GM21367 (cell line): ENCODE data around the gene ABHD12.

Source experiments
- ATAC-seq: cut with Tn5 transposase; IDR thresholded peaks from one replicate; pipeline ENCODE4 v1.9.1; 2021; ENCODE audit not compliant: unreplicated experiment

Gene ABHD12

DNA sequence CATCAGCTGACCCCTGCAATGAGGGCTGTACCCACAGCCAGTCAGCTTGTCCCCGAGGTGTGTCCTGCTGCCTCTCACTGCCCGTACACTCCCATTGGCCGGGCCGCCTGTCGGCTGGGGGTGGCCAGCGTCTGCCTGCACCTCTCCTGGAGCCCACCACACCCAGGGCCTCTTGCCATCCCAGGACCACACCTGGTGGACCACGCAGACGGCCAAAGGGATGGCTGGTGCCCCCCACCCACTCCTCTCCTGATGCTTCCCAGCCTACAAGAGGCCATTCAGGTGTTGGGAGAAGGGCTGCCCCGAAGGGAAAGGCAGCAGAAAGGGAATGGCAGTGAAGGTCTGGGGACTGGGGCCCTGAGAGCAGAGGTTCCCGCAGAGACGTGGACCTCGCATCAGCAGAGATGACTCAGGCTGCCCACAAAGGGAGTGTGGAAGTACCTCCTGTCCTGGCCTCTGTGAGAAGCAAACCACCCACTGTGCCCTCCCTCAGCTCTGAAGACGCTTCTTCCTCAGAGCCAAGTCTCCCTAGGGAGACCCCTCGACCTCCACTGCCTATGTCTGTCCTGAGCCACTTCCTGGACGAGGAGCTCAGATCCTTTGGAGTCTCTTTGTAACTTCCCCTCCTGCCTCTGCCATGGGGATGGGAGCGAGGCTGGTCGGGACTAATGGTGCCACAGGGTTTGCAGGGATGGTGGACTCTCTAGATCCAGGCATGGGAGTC lies 81.8 kb downstream of the ABHD12 start:
- ATAC-seq: no peak

DNA sequence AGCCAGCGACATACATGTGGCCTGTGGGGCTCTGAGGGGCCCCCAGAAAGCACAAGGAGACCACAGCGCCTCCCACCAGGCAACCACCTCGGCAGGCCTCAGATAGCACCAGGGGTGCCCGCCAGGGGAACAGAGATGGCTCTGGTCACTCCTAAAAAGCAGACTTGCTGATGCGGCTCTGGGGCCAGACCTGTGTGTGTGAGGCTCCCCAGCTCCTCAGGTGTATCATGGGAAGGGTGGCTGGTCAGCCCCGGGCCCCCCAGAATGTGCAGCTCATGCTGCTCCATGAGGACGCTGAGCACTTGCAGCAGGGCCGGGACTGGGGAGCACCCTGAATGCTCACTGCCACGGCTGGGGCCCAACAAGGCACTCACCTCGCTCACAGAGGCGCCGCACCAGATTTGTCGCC lies 82.5 kb downstream of the ABHD12 start:
- no peak for ATAC-seq

DNA sequence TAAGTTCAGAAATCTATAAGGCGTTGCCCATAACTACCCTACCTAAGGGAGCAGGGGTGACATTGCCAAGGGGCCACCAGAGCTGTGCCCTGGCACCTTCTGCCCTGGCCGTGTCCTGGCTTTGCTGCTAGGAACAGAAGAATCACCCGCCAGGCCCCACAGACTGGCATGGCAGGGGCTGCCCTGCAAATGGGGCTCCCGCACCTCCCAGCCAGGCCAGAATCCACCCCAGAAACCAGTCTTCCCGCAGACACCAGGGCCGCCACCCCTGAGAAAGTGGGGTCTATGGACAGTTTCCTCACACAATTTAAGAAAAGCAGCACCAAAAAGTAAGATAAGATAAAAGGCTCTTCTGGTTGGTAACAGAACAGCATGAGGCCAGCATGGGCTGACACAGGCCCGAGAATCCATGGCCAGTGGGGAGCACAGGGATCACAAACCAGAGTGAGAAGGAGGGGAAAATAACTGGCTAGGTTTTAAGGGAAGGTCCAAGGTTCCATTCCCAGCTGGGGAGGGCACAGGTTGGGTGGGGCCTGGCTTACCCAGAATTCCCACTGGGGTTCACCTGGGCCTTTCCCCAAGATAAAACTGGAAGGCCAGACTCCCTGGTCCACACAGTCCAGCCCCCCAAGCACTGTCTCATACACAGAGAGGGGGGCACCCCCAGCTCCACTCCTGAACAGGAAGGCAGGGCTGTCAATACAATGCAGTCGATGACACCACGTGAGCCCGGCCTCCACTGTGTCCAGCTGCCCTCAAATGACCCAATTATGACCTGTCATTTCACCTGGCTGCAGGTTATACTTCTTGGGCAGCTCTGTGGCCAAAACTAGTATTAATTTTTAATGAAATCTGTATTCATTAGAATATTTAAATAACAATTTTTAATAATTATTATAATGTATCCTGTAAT lies 83.4 kb downstream of the ABHD12 start:
- ATAC-seq: no peak

DNA sequence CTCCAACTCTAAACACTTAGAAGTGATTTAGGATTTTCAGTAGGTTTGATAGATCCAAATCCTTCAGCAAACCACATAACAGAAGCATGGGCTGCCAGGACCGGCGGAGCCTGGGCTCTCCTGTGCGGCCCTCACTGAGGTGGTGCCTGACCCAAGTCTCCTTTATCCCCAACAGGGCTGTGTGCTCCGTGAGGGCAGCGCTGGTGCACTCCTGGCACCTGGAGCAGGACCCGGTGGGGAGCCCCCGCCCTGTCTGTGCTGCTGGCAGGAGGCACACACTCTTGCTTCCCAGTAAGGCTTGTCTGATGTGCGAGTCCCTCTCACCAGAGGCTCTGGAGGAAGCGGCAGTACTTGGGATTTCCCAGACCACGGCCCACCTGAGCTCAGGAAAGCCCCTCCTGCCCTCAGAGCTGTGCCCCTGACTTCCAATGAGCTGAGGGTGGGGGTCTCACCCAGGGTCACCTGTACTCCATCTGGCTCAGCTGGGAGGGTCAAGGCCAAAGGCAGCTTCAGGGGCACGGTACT lies 86.5 kb downstream of the ABHD12 start:
- ATAC-seq: no peak

DNA sequence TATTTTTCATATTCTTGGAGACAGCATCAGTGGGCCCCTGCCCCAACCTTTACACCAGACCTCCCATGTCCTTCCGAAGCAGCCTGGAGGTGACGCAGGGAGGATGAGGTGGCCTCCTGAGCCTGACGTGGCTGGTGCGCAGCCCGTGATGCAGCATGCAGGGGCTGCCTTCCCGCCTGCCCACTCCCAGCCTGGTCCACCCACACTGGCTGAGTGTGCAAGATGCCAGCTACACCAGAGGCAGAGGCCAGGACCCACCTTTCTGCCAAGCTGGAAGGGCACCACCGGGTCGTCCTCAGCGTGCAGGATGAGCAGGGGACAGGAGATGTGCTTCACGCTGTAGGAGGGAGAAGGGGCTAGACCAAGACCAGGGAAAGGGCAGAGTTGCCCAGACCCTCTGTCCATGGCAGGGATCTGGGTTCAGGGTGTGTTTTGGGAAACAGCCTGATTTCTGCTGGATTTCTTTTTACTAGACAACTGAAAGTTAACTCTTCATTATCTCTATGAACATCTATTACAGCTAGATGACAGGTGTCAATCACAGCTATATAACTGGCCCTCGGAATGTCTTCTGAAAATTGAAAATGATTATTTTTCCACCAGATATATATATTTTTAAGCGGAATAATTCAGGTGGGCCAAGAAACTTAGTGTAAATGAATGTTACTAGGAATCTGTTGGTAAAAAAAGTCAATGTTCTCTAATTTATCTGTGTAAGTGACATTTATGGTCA lies 87.2 kb downstream of the ABHD12 start:
- ATAC-seq: no peak

DNA sequence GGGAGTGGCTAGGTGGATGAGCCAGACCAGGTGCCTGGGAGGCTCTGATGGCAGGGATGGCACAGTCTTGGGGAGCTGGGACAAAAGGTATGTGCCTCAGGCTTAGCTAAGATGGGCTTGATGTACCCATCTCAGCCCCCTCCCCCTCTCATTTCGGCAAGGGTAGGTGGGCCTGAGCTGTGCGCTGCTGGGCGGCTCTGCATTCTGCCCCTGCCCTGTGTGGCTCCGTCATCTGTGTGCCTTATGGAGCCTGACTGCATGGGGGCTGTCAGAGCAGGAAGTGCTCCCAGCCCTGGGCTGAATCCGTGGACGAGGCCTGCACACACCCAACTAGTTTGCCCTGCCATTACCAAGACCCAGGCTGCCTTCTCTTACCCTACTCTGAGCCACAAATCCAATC lies 88.0 kb downstream of the ABHD12 start:
- ATAC-seq: no peak

DNA sequence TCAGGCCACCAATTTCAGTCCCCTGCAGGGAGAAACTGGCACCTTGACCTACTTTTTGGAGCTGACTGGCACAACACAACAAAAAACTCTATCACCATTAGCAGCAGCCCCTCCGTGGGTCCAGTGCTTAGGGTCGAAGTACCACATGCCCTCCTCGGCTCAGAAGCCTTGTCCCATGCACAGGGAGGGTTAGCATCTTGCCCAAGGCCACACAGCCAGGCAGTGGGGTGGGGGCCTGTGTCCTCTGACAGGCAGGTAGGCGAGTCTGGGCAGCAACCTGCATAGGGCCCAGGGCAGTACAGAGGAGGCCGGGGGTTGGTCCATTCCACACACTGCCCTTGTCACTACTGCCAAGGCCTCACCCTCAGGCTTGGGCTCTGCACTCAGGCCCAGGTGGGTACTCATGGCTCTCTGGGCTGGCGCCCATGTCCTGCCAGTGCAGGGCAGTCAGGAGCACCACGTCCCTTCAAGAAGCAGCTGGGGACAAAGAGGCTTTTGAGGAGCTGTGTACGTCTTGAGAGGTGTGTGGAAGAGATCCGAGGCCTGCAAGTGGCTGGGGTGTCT lies 89.2 kb downstream of the ABHD12 start:
- ATAC-seq: no peak

DNA sequence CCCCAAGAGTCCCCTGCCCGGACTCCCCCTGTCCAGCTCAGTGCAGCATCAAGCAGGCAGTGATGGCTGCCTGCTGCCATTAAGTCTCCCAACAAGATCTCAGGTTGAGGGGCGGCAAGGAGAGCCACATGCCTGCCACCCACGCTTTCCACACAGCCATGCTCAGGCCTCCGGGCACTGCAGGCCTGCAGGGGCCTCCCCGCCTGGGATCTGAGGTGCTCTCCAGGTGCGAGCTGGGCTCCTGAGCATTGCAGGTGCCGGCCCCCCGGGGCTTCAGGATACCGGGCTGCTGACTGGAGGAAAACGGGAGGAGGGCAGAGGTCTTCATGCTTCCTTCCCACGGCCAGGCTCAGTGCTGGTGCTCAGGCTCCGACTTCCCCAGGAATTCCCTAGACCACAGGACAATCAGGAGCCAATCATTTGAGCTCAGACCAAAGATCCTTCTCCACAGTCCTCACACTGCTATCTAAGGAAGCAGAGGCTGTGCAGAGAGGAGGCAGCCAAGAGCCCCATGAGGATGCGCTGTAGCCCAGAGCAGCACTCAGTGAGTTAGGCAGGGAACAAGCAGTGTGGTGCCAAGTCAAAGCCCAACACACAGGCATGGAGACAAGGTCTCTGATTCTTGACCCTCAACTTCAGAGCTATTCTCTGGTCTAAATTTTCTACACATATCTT lies 90.0 kb downstream of the ABHD12 start:
- ATAC-seq: no peak

DNA sequence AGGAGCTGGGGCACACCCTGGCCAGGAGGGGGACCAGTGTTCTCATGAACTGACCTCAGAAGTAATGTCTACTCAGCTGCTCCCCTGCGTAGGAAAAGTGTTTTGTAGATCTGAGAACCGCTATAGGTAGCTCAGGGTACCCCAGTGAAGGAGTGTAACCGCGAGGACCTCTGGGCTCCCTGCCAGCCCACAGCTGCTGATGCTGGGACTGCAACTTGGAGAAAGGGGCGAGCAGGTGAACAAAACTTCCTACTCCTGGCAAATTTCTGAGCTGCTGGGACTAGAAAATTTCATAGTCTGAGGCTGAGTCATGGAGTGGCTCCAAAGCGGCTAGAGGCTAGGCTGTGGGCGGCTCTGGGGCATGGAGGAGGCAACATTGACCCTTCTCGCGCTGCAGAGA lies 90.8 kb downstream of the ABHD12 start:
- ATAC-seq: no peak

DNA sequence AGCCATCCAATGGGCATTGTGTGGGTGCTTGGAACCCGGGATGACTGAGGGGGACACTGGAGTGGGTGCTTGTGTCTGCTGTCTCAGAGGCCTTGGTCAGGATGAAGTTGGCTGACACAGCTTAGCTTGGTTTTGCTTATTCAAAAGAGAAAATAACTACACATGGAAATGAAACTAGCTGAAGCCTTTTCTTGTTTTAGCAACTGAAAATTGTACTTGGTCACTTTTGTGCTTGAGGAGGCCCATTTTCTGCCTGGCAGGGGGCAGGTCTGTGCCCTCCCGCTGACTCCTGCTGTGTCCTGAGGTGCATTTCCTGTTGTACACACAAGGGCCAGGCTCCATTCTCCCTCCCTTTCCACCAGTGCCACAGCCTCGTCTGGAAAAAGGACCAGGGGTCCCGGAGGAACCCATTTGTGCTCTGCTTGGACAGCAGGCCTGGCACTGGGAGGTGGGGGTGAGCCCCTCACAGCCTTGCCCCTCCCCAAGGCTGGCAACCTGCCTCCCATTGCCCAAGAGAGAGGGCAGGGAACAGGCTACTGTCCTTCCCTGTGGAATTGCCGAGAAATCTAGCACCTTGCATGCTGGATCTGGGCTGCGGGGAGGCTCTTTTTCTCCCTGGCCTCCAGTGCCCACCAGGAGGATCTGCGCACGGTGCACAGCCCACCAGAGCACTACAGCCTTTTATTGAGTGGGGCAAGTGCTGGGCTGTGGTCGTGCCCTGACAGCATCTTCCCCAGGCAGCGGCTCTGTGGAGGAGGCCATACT lies 93.3 kb downstream of the ABHD12 start:
- ATAC-seq: peak; percentile 55

DNA sequence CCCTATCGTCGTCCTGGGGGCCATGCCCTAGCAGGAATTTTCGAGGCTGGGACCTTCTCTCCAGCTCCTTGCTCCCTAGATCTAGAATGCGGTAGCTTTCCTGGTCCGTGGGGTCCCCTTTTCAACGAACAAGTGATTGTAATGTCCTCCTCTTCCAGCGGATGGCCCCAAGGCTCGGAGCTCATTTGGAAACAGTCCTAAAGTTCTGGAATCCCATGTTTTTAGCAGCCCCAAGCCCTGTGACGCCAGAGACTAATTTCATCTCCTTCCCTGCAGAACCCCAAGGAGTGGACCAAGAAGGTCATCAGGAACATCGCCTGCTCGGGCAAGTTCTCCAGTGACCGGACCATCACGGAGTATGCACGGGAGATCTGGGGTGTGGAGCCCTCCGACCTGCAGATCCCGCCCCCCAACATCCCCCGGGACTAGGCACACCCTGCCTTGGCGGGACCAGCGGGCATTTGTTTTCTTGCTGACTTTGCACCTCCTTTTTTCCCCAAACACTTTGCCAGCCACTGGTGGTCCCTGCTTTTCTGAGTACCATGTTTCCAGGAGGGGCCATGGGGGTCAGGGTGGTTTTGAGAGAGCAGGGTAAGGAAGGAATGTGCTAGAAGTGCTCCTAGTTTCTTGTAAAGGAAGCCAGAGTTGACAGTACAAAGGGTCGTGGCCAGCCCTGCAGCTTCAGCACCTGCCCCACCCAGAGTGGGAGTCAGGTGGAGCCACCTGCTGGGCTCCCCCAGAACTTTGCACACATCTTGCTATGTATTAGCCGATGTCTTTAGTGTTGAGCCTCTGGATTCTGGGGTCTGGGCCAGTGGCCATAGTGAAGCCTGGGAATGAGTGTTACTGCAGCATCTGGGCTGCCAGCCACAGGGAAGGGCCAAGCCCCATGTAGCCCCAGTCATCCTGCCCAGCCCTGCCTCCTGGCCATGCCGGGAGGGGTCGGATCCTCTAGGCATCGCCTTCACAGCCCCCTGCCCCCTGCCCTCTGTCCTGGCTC lies 94.2 kb downstream of the ABHD12 start:
- peak; percentile 31 for ATAC-seq

DNA sequence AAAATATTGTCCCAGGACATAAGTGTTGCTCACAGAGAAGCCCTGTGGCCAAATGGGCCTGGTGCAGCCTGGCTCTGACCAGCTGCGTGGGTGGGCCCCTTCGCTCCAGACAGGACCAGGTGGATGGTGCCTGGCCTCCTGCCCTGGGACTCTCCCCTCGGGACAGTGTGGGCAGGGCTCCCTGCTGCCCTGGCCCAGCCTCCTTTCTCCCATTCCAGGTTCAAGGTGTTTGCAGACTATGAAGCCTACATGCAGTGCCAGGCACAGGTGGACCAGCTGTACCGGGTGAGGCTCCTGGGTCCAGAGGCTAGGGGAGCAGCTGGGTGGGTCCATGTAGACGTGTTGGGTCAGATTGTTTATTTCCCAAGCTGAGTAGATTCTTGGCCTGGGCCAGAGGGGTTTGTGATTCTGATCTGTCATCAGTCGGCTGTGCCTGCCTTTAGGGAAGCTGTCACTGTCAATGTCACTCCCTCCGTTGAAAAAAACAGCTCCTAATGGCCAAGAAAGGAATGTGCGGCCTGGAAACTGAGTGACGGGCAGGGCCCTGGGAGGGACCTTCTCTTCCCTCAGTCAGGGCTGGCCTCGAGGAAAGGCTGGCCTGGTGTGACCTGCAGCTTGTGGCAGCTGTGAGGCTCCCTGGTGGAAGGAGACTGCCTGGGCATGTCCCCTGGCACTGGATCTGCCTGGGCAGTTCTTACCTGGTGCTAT lies 95.1 kb downstream of the ABHD12 start:
- no peak for ATAC-seq

DNA sequence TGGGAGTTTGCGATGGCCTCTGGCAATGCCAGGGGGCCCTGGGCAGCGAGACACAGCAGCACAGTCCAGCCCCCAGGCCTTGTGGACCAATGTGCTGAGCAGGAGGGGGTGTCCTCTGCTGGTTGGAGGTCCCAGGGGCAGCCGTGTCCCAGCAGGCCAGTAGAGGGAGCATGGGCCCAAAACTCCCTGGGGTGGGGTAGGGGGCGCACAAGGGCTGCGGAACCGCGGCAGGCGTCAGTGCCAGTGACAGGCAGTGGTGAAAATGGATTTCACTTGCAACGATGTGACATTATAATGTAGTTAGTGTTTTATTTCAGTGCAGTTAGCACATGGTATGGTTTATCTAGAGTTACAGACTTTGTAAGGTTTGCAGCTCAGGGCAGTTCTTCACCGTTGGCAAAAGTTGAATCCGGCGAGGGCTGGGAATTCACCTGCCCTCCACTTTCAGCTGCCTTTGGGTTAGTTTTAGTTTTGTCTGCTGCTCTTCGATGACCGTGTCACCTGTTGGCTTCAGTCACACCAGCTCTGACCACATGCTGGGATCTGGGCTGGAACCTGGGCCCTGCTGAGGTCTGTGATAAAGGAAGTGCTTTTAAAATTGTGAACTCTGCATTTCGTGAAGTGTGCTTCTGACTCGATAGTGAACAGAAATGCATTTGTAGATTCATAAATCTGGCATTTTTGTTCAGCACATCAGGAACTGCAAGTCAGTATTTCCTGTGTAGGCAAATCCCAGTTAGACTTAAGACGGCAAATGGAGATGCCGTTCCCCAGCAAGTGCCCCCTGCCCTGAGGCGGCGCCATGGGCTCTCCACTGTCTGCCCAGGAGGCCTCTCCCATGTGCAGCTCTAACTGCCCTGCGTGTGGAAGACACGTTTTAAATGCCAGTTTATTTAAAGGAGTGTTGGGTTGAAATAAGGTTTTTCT lies 95.9 kb downstream of the ABHD12 start:
- ATAC-seq: no peak

DNA sequence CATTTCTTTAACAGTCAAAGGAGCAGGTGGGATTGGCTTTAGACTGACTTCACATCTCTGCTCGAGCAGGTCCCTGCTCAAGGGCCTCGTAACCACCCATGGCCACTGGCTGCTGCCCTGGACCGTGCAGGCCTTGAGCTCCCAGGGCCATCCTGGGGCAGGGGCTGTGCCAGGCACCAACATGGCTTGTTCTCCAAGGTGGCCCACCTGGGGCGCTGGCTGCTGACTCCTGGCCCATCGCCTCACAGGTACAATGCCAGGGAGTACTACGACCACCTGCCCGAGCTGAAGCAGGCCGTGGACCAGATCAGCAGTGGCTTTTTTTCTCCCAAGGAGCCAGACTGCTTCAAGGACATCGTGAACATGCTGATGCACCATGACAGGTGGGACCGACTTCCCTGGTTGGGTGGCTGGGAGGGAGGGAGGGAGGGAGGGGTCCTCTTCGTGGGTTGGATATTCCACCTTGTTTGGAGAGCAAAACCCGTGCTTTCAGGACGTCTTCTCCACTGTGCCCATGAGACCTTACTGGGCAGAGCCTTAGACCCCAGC lies 96.7 kb downstream of the ABHD12 start:
- no peak for ATAC-seq

DNA sequence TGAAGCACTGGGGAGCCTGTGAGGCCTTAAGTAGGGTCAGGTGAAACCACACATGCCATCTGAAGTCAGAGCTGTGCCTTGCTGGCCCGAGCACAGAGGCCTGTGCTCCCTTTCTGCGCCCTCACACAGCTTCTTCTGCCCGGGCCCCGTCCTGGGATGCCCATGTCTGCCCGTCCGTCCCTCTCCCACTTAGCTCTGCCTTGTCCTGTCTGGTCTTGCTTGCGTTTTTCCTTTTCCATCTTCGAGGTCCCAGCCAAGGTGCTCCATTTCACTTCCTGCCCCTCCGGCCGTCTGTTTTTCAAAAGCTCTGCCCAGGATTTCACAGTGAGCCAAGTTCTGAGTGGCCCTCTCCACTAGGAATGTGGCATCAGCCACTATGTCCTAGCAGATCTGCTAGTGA lies 97.1 kb downstream of the ABHD12 start:
- no peak for ATAC-seq

DNA sequence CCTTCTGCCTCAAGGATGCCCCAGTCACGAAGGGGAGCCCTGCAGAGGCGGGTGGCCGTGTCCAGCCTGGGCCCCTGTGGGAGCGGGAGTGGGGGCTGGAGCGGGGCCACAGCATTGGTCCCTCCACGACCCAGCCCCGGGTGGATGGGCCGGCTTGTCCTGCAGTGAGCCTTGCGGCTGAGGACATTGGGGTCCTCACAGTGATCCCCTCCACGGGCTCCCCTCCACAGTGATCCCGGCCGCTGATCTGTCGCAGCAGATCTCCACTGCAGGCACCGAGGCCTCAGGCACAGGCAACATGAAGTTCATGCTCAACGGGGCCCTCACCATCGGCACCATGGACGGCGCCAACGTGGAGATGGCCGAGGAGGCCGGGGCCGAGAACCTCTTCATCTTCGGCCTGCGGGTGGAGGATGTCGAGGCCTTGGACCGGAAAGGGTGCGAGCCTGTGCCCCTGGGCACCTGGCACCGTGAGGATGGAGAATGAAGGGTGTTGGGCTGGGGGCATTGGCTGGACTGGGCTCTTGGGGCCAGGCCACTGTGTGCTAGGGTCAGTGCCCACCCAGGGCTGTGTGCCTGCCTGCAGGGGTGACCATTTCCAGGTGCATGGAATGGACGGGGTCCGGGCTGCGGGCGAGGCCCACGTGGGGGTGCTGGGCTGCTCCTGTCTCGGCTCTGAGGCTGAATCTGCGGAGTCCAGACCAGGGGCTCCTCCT lies 98.3 kb downstream of the ABHD12 start:
- no peak for ATAC-seq
